ENCODE measurements around the gene MED10. TPM values are rescaled to one million over a fixed set of nuclear protein-coding genes. Genes with fewer than 3 reads are reported as not detected.
A peak's percentile ranks its signal among the peaks of the same experiment; 100 is the strongest.
"Not testable (repeated sequence)": the region's sequence is repeated elsewhere in the genome, so short reads cannot be mapped to it uniquely, and the experiment has no call there.

The MED10 gene
- total RNA-seq, 2 experiments from 2014 or later, result 50.5 to 56.7 TPM

GRCh38 chr5:6376974-6377520 is 1.3 kb downstream of the MED10 start:
- no peaks in the 10 kb centered on the region for H3K9me3 Mint-ChIP-seq
- H3K4me3 Mint-ChIP-seq, result peak overlapping the region; percentile 98
- peaks cover 5% of the 10 kb centered on the region for H3K27me3 Mint-ChIP-seq
- no peak for ATAC-seq (ENCODE audit: low read depth)
- peaks cover 36% of the 10 kb centered on the region for H3K36me3 Mint-ChIP-seq
- no peak for DNase-seq
- POLR2A ChIA-PET, result interaction anchor here (0.8 to 0.9 kb wide), 2 partner anchors 17 to 18 kb away, joined by 3 read pairs; no protein-coding TSS in a partner anchor
- H3K4me1 Mint-ChIP-seq, result peaks cover 33% of the 10 kb centered on the region
- H3K27ac Mint-ChIP-seq, result peak overlapping the region; percentile 97

GRCh38 chr5:6373081-6373846 is 5.1 kb downstream of the MED10 start:
- H3K9me3 Mint-ChIP-seq, result no peaks in the 10 kb centered on the region
- POLR2A ChIA-PET, result no interaction called here
- H3K36me3 Mint-ChIP-seq, result peaks cover 34% of the 10 kb centered on the region
- H3K27me3 Mint-ChIP-seq, result no peaks in the 10 kb centered on the region
- peaks cover 27% of the 10 kb centered on the region for H3K4me1 Mint-ChIP-seq
- H3K27ac Mint-ChIP-seq, result no peak overlapping the region
- no peak for ATAC-seq (ENCODE audit: low read depth)
- DNase-seq, result no peak
- H3K4me3 Mint-ChIP-seq, result no peak overlapping the region

- DNase-seq, result no peak
- Mint-ChIP-seq H3K4me1 (peaks cover 25% of the 10 kb centered on the region), H3K4me3 (no peak overlapping the region), H3K9me3 (no peaks in the 10 kb centered on the region), H3K27me3 (no peaks in the 10 kb centered on the region), H3K27ac (no peak overlapping the region), H3K36me3 (peaks cover 32% of the 10 kb centered on the region)
- POLR2A ChIA-PET, result no interaction called here
- ATAC-seq (ENCODE audit: low read depth), result no peak
Observed at GRCh38 chr5:6372251-6373080, 5.9 kb downstream of the MED10 start.

- Mint-ChIP-seq H3K4me3 (no peak overlapping the region), H3K27me3 (no peaks in the 10 kb centered on the region), H3K27ac (no peak overlapping the region), H3K36me3 (peaks cover 27% of the 10 kb centered on the region), H3K4me1 (peaks cover 16% of the 10 kb centered on the region), H3K9me3 (no peaks in the 10 kb centered on the region)
- ATAC-seq (ENCODE audit: low read depth) (no peak), DNase-seq (no peak)
- POLR2A ChIA-PET, result no interaction called here
Observed at GRCh38 chr5:6371079-6371810, 7.1 kb downstream of the MED10 start.

GRCh38 chr5:6370580-6370979 is 7.8 kb downstream of the MED10 start:
- DNase-seq, result no peak
- ATAC-seq (ENCODE audit: low read depth), result no peak
- Mint-ChIP-seq H3K9me3 (no peaks in the 10 kb centered on the region), H3K27ac (no peak overlapping the region), H3K4me3 (no peak overlapping the region), H3K27me3 (no peaks in the 10 kb centered on the region), H3K4me1 (peaks cover 11% of the 10 kb centered on the region), H3K36me3 (peaks cover 24% of the 10 kb centered on the region)
- POLR2A ChIA-PET, result interaction anchor here (1.6 kb wide), 1 partner anchor 8 kb away, joined by 6 read pairs; the partner anchor contains the start of gene MED10

GRCh38 chr5:6365977-6366590 is 12.3 kb downstream of the MED10 start:
- no peaks in the 10 kb centered on the region for H3K9me3 Mint-ChIP-seq
- H3K4me3 Mint-ChIP-seq, result no peak overlapping the region
- ATAC-seq (ENCODE audit: low read depth), result no peak
- H3K4me1 Mint-ChIP-seq, result peaks cover 6% of the 10 kb centered on the region
- H3K36me3 Mint-ChIP-seq, result peaks cover 21% of the 10 kb centered on the region
- POLR2A ChIA-PET, result no interaction called here
- H3K27ac Mint-ChIP-seq, result peak overlapping the region; percentile 16
- H3K27me3 Mint-ChIP-seq, result no peaks in the 10 kb centered on the region
- no peak for DNase-seq

- POLR2A ChIA-PET, result no interaction called here
- no peak for ATAC-seq (ENCODE audit: low read depth)
- H3K9me3 Mint-ChIP-seq, result no peaks in the 10 kb centered on the region
- H3K4me1 Mint-ChIP-seq, result peaks cover 9% of the 10 kb centered on the region
- no peaks in the 10 kb centered on the region for H3K27me3 Mint-ChIP-seq
- H3K4me3 Mint-ChIP-seq, result no peak overlapping the region
- H3K27ac Mint-ChIP-seq, result no peak overlapping the region
- no peak for DNase-seq
- peaks cover 21% of the 10 kb centered on the region for H3K36me3 Mint-ChIP-seq
Observed at GRCh38 chr5:6365142-6365976, 13.0 kb downstream of the MED10 start.

- not testable (repeated sequence) for H3K4me3 Mint-ChIP-seq; H3K27ac Mint-ChIP-seq; H3K27me3 Mint-ChIP-seq; DNase-seq; H3K9me3 Mint-ChIP-seq; ATAC-seq (ENCODE audit: low read depth)
- Mint-ChIP-seq H3K4me1 (peaks cover 19% of the 10 kb centered on the region), H3K36me3 (peaks cover 23% of the 10 kb centered on the region)
- POLR2A ChIA-PET, result interaction anchor here (1.6 kb wide), 1 partner anchor 15 kb away, joined by 3 read pairs; the partner anchor contains the start of gene MED10
Observed at GRCh38 chr5:6363454-6364011, 14.8 kb downstream of the MED10 start.

- ATAC-seq (ENCODE audit: low read depth), result no peak
- no peak for DNase-seq
- H3K27ac Mint-ChIP-seq, result no peak overlapping the region
- no peaks in the 10 kb centered on the region for H3K9me3 Mint-ChIP-seq
- no peak overlapping the region for H3K4me3 Mint-ChIP-seq
- no peaks in the 10 kb centered on the region for H3K27me3 Mint-ChIP-seq
- H3K36me3 Mint-ChIP-seq, result peaks cover 25% of the 10 kb centered on the region
- peaks cover 19% of the 10 kb centered on the region for H3K4me1 Mint-ChIP-seq
- POLR2A ChIA-PET, result interaction anchor here (1.6 kb wide), 1 partner anchor 16 kb away, joined by 3 read pairs; the partner anchor contains the start of gene MED10
Observed at GRCh38 chr5:6362846-6363245, 15.5 kb downstream of the MED10 start.

- peaks cover 19% of the 10 kb centered on the region for H3K4me1 Mint-ChIP-seq
Observed at GRCh38 chr5:6361101-6361500, 17.2 kb downstream of the MED10 start.

GRCh38 chr5:6360323-6361072 is 17.8 kb downstream of the MED10 start:
- Mint-ChIP-seq H3K4me1 (peaks cover 19% of the 10 kb centered on the region), H3K4me3 (peak overlapping the region; percentile 78), H3K27ac (peak overlapping the region; percentile 96), H3K27me3 (no peaks in the 10 kb centered on the region), H3K36me3 (peaks cover 21% of the 10 kb centered on the region), H3K9me3 (no peaks in the 10 kb centered on the region)
- ATAC-seq (ENCODE audit: low read depth) (no peak), DNase-seq (peak; percentile 39)
- POLR2A ChIA-PET, result interaction anchor here (0.6 to 3.3 kb wide), 3 partner anchors 17 to 1485 kb away, joined by 3 to 29 read pairs (median 3); partner anchors contain the start of gene MED10

More at GRCh38 chr5:6361101-6361500, 17.2 kb downstream of the MED10 start:
- Mint-ChIP-seq H3K27ac (peak overlapping the region; percentile 96), H3K9me3 (no peaks in the 10 kb centered on the region), H3K27me3 (no peaks in the 10 kb centered on the region), H3K36me3 (peaks cover 23% of the 10 kb centered on the region), H3K4me3 (peak overlapping the region; percentile 40)
- ATAC-seq (ENCODE audit: low read depth), result no peak
- no peak for DNase-seq
- POLR2A ChIA-PET, result interaction anchor here (3.3 kb wide), 1 partner anchor 18 kb away, joined by 29 read pairs; the partner anchor contains the start of gene MED10

Measured in activated naive CD8-positive, alpha-beta T cell treated with anti-CD3 and anti-CD28 coated beads, Interleukin-2, amount 10 ng/mL, durations not matched to agents 7 days and 5 days (primary cell).